Measurements from ENCODE around the gene CLTC.

The CLTC gene

DNA sequence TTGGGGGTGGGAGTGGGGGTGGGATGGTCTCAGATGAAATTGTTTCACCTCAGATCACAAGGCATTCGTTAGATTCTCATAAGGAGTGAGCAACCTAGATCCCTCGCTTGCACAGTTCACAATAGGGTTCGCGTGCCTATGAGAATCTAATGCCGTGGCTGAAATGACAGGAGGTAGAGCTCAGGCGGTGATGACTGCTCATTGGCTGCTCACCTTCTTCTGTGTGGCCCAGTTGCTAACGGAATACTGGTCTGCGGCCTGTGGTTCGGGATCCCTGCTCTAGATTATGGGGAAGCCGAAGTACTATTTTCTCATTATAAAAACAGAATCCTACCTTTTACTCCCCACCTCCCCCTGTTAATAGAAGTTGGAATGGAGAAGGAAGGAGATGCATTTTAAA lies 18.9 kb downstream of the CLTC start:
- H3K4me2 ChIP-seq (ENCODE audit: insufficient read depth, low read length), result no peak overlapping the region
- DNase-seq (no peak), ATAC-seq (ENCODE audit: insufficient read depth, low read depth) (no peak)
- no peak overlapping the region for H3K27ac ChIP-seq (ENCODE audit: low read length)
- H2AFZ ChIP-seq (ENCODE audit: low read depth, low read length), result no peak overlapping the region
- H3K9me3 ChIP-seq (ENCODE audit: insufficient read depth, low read length, severe bottlenecking), result no peaks in the 10 kb centered on the region
- H3K4me3 ChIP-seq (ENCODE audit: low read depth in 1 of 2, low read length in 2 of 2), result no peak overlapping the region
- H3K79me2 ChIP-seq (ENCODE audit: insufficient read depth, low read length), result peaks cover 96% of the 10 kb centered on the region
- peaks cover 83% of the 10 kb centered on the region for H4K20me1 ChIP-seq (ENCODE audit: insufficient read depth, low read length)
- H3K4me1 ChIP-seq (ENCODE audit: insufficient read depth, low read length), result peaks cover 44% of the 10 kb centered on the region
- peaks cover 16% of the 10 kb centered on the region; the same call in 1 of the 2 replicates for H3K36me3 ChIP-seq (ENCODE audit: insufficient read depth, low read length)
- no peak overlapping the region for H3K9ac ChIP-seq (ENCODE audit: low read depth, low read length)
- no peaks in the 10 kb centered on the region for H3K27me3 ChIP-seq (ENCODE audit: insufficient read depth, low read length, poor library complexity)
- no peak for TF ChIP-seq EZH2 (IDR thresholded peaks at IDR 0.05; ENCODE audit: borderline replicate concordance, low read depth, low read length, severe bottlenecking)
- TF ChIP-seq, protein P1, sequence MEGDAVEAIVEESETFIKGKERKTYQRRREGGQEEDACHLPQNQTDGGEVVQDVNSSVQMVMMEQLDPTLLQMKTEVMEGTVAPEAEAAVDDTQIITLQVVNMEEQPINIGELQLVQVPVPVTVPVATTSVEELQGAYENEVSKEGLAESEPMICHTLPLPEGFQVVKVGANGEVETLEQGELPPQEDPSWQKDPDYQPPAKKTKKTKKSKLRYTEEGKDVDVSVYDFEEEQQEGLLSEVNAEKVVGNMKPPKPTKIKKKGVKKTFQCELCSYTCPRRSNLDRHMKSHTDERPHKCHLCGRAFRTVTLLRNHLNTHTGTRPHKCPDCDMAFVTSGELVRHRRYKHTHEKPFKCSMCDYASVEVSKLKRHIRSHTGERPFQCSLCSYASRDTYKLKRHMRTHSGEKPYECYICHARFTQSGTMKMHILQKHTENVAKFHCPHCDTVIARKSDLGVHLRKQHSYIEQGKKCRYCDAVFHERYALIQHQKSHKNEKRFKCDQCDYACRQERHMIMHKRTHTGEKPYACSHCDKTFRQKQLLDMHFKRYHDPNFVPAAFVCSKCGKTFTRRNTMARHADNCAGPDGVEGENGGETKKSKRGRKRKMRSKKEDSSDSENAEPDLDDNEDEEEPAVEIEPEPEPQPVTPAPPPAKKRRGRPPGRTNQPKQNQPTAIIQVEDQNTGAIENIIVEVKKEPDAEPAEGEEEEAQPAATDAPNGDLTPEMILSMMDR (IDR thresholded peaks at IDR 0.05; ENCODE audit: borderline replicate concordance, extremely low read depth, low read length, poor library complexity, severe bottlenecking), result no peak

DNA sequence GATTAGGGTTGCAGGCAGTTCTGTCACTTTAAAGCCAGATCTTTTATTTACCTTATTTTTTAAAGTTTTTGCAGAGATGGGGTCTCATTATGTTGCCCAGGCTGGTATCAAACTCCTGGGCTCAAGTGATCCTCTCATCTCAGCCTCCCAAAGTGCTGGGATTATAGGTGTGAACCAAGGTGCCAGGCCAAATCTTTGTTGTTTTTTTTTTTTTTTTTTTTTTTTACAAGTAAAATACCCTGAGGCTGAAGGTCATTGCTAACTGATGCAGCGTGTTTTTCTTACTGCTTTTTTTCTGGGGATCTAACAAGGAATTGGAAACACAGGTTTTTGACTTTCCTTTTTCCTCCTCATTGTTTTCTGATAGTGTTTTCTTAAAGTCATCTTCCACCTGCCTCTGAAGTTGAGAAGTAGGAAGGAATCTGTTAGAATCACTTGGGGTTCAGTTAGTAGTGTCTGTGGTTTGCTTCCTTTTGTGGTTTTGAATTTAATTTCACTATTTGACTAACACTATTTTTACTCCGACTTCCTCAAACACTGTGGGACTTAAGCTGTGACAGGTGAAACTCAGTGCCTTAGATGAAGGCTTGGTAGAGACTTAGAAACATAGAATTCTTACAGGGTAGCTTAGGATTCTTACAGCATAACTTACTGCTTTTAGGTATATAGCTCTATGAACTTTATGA lies 22.2 kb downstream of the CLTC start:
- peaks cover 89% of the 10 kb centered on the region for H3K79me2 ChIP-seq (ENCODE audit: insufficient read depth, low read length)
- peaks cover 73% of the 10 kb centered on the region for H4K20me1 ChIP-seq (ENCODE audit: insufficient read depth, low read length)

DNA sequence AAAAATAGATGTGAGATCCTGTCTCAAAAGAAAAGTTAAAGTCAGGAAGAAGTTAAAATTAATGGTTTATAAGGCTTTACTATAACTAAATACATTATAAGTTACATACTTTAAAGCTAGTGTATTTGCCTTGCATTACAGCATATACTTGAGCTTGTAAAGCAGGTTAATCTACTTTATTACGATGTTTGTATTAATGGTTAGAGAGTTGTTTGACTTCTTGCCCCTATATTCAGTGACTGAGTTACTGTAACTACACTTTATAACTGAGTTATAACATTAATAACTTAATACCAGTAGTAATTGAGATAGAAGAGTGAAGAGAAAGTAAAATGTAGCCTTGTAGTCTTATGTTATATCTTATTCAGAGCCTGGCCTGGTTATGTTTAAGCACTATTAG lies 22.9 kb downstream of the CLTC start:
- H3K27me3 ChIP-seq (ENCODE audit: insufficient read depth, low read length, poor library complexity), result no peaks in the 10 kb centered on the region
- H3K4me1 ChIP-seq (ENCODE audit: insufficient read depth, low read length), result peaks cover 44% of the 10 kb centered on the region
- no peak overlapping the region for H2AFZ ChIP-seq (ENCODE audit: low read depth, low read length)
- peaks cover 46% of the 10 kb centered on the region for H3K36me3 ChIP-seq (ENCODE audit: insufficient read depth, low read length)
- H3K9ac ChIP-seq (ENCODE audit: low read depth, low read length), result no peak overlapping the region
- peaks cover 91% of the 10 kb centered on the region for H3K79me2 ChIP-seq (ENCODE audit: insufficient read depth, low read length)
- no peak for ATAC-seq (ENCODE audit: insufficient read depth, low read depth)
- H3K4me2 ChIP-seq (ENCODE audit: insufficient read depth, low read length), result no peak overlapping the region
- TF ChIP-seq EZH2 (IDR thresholded peaks at IDR 0.05; ENCODE audit: borderline replicate concordance, low read depth, low read length, severe bottlenecking), result no peak
- TF ChIP-seq, protein P1 (IDR thresholded peaks at IDR 0.05; ENCODE audit: borderline replicate concordance, extremely low read depth, low read length, poor library complexity, severe bottlenecking), result no peak
- H3K27ac ChIP-seq (ENCODE audit: low read length), result no peak overlapping the region
- peaks cover 77% of the 10 kb centered on the region for H4K20me1 ChIP-seq (ENCODE audit: insufficient read depth, low read length)
- no peak overlapping the region for H3K4me3 ChIP-seq (ENCODE audit: low read depth in 1 of 2, low read length in 2 of 2)
- DNase-seq, result no peak
- no peaks in the 10 kb centered on the region for H3K9me3 ChIP-seq (ENCODE audit: insufficient read depth, low read length, severe bottlenecking)

More for the DNA sequence above, 22.2 kb downstream of the CLTC start:
- Histone ChIP-seq H2AFZ (ENCODE audit: low read depth, low read length) (no peak overlapping the region), H3K27me3 (ENCODE audit: insufficient read depth, low read length, poor library complexity) (no peaks in the 10 kb centered on the region), H3K4me3 (ENCODE audit: low read depth in 1 of 2, low read length in 2 of 2) (no peak overlapping the region), H3K4me2 (ENCODE audit: insufficient read depth, low read length) (peak overlapping the region; percentile 55), H3K9ac (ENCODE audit: low read depth, low read length) (no peak overlapping the region), H3K27ac (ENCODE audit: low read length) (peak overlapping the region; percentile 51), H3K36me3 (ENCODE audit: insufficient read depth, low read length) (peaks cover 40% of the 10 kb centered on the region), H3K9me3 (ENCODE audit: insufficient read depth, low read length, severe bottlenecking) (no peaks in the 10 kb centered on the region), H3K4me1 (ENCODE audit: insufficient read depth, low read length) (peaks cover 44% of the 10 kb centered on the region)
- ATAC-seq (ENCODE audit: insufficient read depth, low read depth) (peak; percentile 96), DNase-seq (no peak)
- no peak for TF ChIP-seq EZH2 (IDR thresholded peaks at IDR 0.05; ENCODE audit: borderline replicate concordance, low read depth, low read length, severe bottlenecking)
- TF ChIP-seq, protein P1 (IDR thresholded peaks at IDR 0.05; ENCODE audit: borderline replicate concordance, extremely low read depth, low read length, poor library complexity, severe bottlenecking), result no peak

Data from DND-41 (cell line).